IMR-90 (cell line): Measurements from ENCODE around the gene FBXO22.

Experiments
- CTCF ChIP-seq: conservative IDR thresholded peaks from 2 replicates; pipeline ENCODE4 v1.5.1; 2012; ENCODE audit warnings: mild to moderate bottlenecking, low read depth, low read length, improper control_type of control experiment
- NFE2L2 ChIP-seq: fragments of 150-350 bp; IDR thresholded peaks from 2 replicates; pipeline ENCODE4 v1.6.1; 2016; ENCODE audit warnings: low read depth, mild to moderate bottlenecking, low read length
- POLR2A ChIP-seq: IDR thresholded peaks from 2 replicates; pipeline ENCODE4 v1.6.1; 2012; ENCODE audit warnings: mild to moderate bottlenecking, low read depth, low read length
- RAD21 ChIP-seq: IDR thresholded peaks from 2 replicates; pipeline ENCODE4 v1.6.1; 2012; ENCODE audit warnings: low read length, improper control_type of control experiment
- USF2 ChIP-seq: fragments of 150-350 bp; IDR thresholded peaks from 2 replicates; pipeline ENCODE4 v1.6.1; 2017; ENCODE audit warnings: mild to moderate bottlenecking, antibody characterized with exemption, low read length, low read depth

GRCh38 chr15:75923756-75924155, 20.1 kb downstream of the FBXO22 start:
- no peak for TF ChIP-seq RAD21
- no peak for TF ChIP-seq CTCF
- no peak for TF ChIP-seq NFE2L2
- no peak for TF ChIP-seq POLR2A
- no peak for TF ChIP-seq USF2
